IMR-90 (cell line): ENCODE results near the gene SLC8A1. TPM values are rescaled to one million over a fixed set of nuclear protein-coding genes. Genes with fewer than 3 reads are reported as not detected.
A peak's percentile ranks its signal among the peaks of the same experiment; 100 is the strongest.

ENCODE experiments used
- ATAC-seq: fragments of 200-7000 bp; cut with Tn5 transposase; 2 replicates; pipeline ENCODE4 v1.9.1; 2020; ENCODE audit warnings: low read depth, mild to moderate bottlenecking, moderate library complexity
- BruUV-seq: library from RNA; stranded (reverse); fragments of 400-500 nt; replicated peaks from 2 replicates; lab custom pipeline; 2021; lab: Mats Ljungman, UMichigan
- CTCF ChIA-PET: fragments of 300-600 bp; formaldehyde crosslinking; extraction: SDS; loops from one replicate; lab custom pipeline; 2021; ENCODE audit warnings: antibody characterized with exemption; lab: Yijun Ruan, JAX
- POLR2A ChIA-PET: fragments of 300-600 bp; sonication (Branson Sonifier 250); formaldehyde crosslinking; loops from one replicate; lab custom pipeline; 2022; ENCODE audit warnings: antibody characterized with exemption; ENCODE audit not compliant: unreplicated experiment; lab: Charles Lee
- DNase-seq: peaks from one replicate; pipeline ENCODE4 v3.0.0; 2013
- H2AFZ ChIP-seq: replicated peaks from 2 replicates; pipeline ENCODE3; 2013; ENCODE audit warnings: low read length, mild to moderate bottlenecking; ENCODE audit not compliant: poor library complexity
- H2AK5ac ChIP-seq: 2 replicates; pipeline ENCODE4 v1.6.1; 2013; ENCODE audit warnings: low read depth, low read length, inconsistent platforms
- H2AK9ac ChIP-seq: replicated peaks from 2 replicates; pipeline ENCODE3; 2013; ENCODE audit warnings: mild to moderate bottlenecking, low read depth, low read length, moderate library complexity; ENCODE audit not compliant: poor library complexity
- H2BK120ac ChIP-seq: 2 replicates; pipeline ENCODE4 v1.6.1; 2013; ENCODE audit warnings: low read depth, low read length, inconsistent platforms
- H2BK15ac ChIP-seq: 3 replicates; pipeline ENCODE4 v1.6.1; 2013; ENCODE audit warnings: low read depth, low read length, inconsistent platforms
- H2BK20ac ChIP-seq: 2 replicates; pipeline ENCODE4 v1.6.1; 2013; ENCODE audit warnings: low read depth, mild to moderate bottlenecking, inconsistent platforms, low read length, moderate library complexity
- H2BK5ac ChIP-seq: 2 replicates; pipeline ENCODE4 v1.6.1; 2013; ENCODE audit warnings: mild to moderate bottlenecking, low read depth, low read length, inconsistent platforms; ENCODE audit not compliant: poor library complexity, severe bottlenecking
- H3K14ac ChIP-seq: replicated peaks from 2 replicates; pipeline ENCODE4 v1.6.1; 2013; ENCODE audit warnings: low read depth, low read length, inconsistent platforms
- H3K18ac ChIP-seq: 2 replicates; pipeline ENCODE4 v1.6.1; 2013; ENCODE audit warnings: low read depth, low read length, control low read depth
- H3K23ac ChIP-seq: 2 replicates; pipeline ENCODE4 v1.6.1; 2013; ENCODE audit warnings: low read depth, low read length, inconsistent platforms
- H3K27ac ChIP-seq: 2 replicates; pipeline ENCODE4 v1.5.1; 2013; ENCODE audit warnings: mild to moderate bottlenecking, control low read depth, low read length; ENCODE audit not compliant: insufficient read depth
- H3K27me3 ChIP-seq: 2 replicates; pipeline ENCODE4 v1.6.1; 2013; ENCODE audit warnings: low read length; ENCODE audit not compliant: control insufficient read depth, insufficient read depth
- H3K36me3 ChIP-seq: 2 replicates; pipeline ENCODE4 v1.6.1; 2013; ENCODE audit warnings: low read length, mixed read lengths; ENCODE audit not compliant: control insufficient read depth, insufficient read depth
- H3K4ac ChIP-seq: 2 replicates; pipeline ENCODE4 v1.6.1; 2013; ENCODE audit warnings: low read depth, low read length, inconsistent platforms
- H3K4me1 ChIP-seq: 2 replicates; pipeline ENCODE4 v1.6.1; 2013; ENCODE audit warnings: low read length, mixed read lengths; ENCODE audit not compliant: control insufficient read depth, insufficient read depth
- H3K4me2 ChIP-seq: 2 replicates; pipeline ENCODE4 v1.6.1; 2013; ENCODE audit warnings: low read depth, mild to moderate bottlenecking, control low read depth, low read length, moderate library complexity
- H3K4me3 ChIP-seq: 2 replicates; pipeline ENCODE4 v1.5.1; 2013; ENCODE audit warnings: low read depth, mild to moderate bottlenecking, control low read depth, low read length, moderate library complexity; ENCODE audit not compliant: insufficient read depth
- H3K56ac ChIP-seq: 2 replicates; pipeline ENCODE4 v1.6.1; 2013; ENCODE audit warnings: low read length, inconsistent platforms; ENCODE audit not compliant: insufficient read depth; ENCODE audit errors: extremely low read depth
- H3K79me1 ChIP-seq, 2 experiments: 2 replicates each; pipeline ENCODE4 v1.6.1; 2013; ENCODE audit warnings: low read length in 2 of 2, inconsistent platforms in 1 of 2, low read depth in 1 of 2
- H3K9ac ChIP-seq: 2 replicates; pipeline ENCODE4 v1.6.1; 2013; ENCODE audit warnings: low read depth, low read length, control low read depth
- H3K9me1 ChIP-seq: 2 replicates; pipeline ENCODE4 v1.6.1; 2013; ENCODE audit warnings: low read length, inconsistent platforms; ENCODE audit not compliant: insufficient read depth
- H3K9me3 ChIP-seq: 2 replicates; pipeline ENCODE4 v1.6.1; 2013; ENCODE audit warnings: low read length; ENCODE audit not compliant: control insufficient read depth, insufficient read depth
- H4K20me1 ChIP-seq: 2 replicates; pipeline ENCODE4 v1.6.1; 2013; ENCODE audit warnings: low read length, inconsistent platforms; ENCODE audit not compliant: insufficient read depth
- H4K5ac ChIP-seq: 2 replicates; pipeline ENCODE4 v1.6.1; 2013; ENCODE audit warnings: mild to moderate bottlenecking, low read depth, low read length, control low read depth
- H4K8ac ChIP-seq, 2 experiments: 2 replicates each; pipeline ENCODE4 v1.6.1; 2013; ENCODE audit warnings: low read depth in 2 of 2, low read length in 2 of 2, control low read depth in 1 of 2, inconsistent platforms in 1 of 2
- H4K91ac ChIP-seq: 2 replicates; pipeline ENCODE4 v1.6.1; 2013; ENCODE audit warnings: low read depth, low read length, inconsistent platforms; ENCODE audit not compliant: insufficient read depth
- FOS ChIP-seq: fragments of 150-350 bp; IDR thresholded peaks from 2 replicates; pipeline ENCODE4 v1.6.1; 2016; ENCODE audit warnings: low read depth, low read length
- MAFK ChIP-seq: IDR thresholded peaks from 2 replicates; pipeline ENCODE4 v1.6.1; 2012; ENCODE audit warnings: low read depth, low read length, improper control_type of control experiment
- MAZ ChIP-seq: IDR thresholded peaks from 2 replicates; pipeline ENCODE4 v1.6.1; 2012; ENCODE audit warnings: low read depth, mild to moderate bottlenecking, low read length, improper control_type of control experiment, moderate library complexity, borderline replicate concordance
- POLR2A ChIP-seq: IDR thresholded peaks from 2 replicates; pipeline ENCODE4 v1.6.1; 2012; ENCODE audit warnings: mild to moderate bottlenecking, low read depth, low read length
- RAD21 ChIP-seq: IDR thresholded peaks from 2 replicates; pipeline ENCODE4 v1.6.1; 2012; ENCODE audit warnings: low read length, improper control_type of control experiment
- RFX5 ChIP-seq: IDR thresholded peaks from 2 replicates; pipeline ENCODE4 v1.8.0; 2012; ENCODE audit warnings: low read depth, mild to moderate bottlenecking, low read length, moderate library complexity
- SMC3 ChIP-seq: fragments of 150-350 bp; IDR thresholded peaks from 2 replicates; pipeline ENCODE4 v1.6.1; 2016; ENCODE audit warnings: low read depth, mild to moderate bottlenecking, antibody characterized with exemption, low read length, moderate library complexity
- WGBS, 2 experiments: methylation state at CpG; one replicate each; pipeline versions ENCODE4 v1.1.5 to v1.1.7; 2013; ENCODE audit warnings: missing lambda C conversion rate in 2 of 2; ENCODE audit not compliant: insufficient read length in 1 of 2; ENCODE audit errors: extremely low coverage in 2 of 2; 5-methylcytosine and 5-hydroxymethylcytosine counted together
- dilution Hi-C: fragments of 300-500 bp; cut with HindIII; formaldehyde crosslinking; loops from one replicate; pipeline ENCODE4 v1.14.3; 2018; ENCODE audit warnings: low sequenced_read_pairs; ENCODE audit not compliant: unreplicated experiment
- in situ Hi-C: fragments of 300-500 bp; cut with MboI; formaldehyde crosslinking; loops from 3 replicates; pipeline ENCODE4 v1.14.3; 2019; ENCODE audit warnings: low sequenced_read_pairs, inconsistent platforms, mixed read lengths
- intact Hi-C: fragments of 100-400 bp; cut with micrococcal nuclease; formaldehyde crosslinking; loops from 2 replicates; pipeline ENCODE4 v1.10.0; 2022
- polyA plus RNA-seq, 3 experiments: library from polyadenylated mRNA; depleted of rRNA; stranded (reverse); fragments of >200 nt; gene quantifications; 2 replicates each; pipeline ENCODE4 v1.2.3, GENCODE V29; 2012; ENCODE audit warnings: low replicate concordance in 1 of 3
- total RNA-seq: library from RNA; depleted of rRNA; stranded (reverse); fragments of >200 nt; gene quantifications from 2 replicates; pipeline ENCODE4 v1.2.3, GENCODE V29; 2012
- TF ChIP-seq, protein P1 (sequence below): fragments of 150-350 bp; IDR thresholded peaks from 2 replicates; pipeline ENCODE4 v1.6.1; 2017; ENCODE audit warnings: mild to moderate bottlenecking, antibody characterized with exemption, low read length, low read depth
- TF ChIP-seq, protein P2 (sequence below): fragments of 150-350 bp; IDR thresholded peaks from 2 replicates; pipeline ENCODE4 v1.6.1; 2016; ENCODE audit warnings: low read depth, mild to moderate bottlenecking, low read length, moderate library complexity, borderline replicate concordance
- TF ChIP-seq, protein P3 (sequence below): conservative IDR thresholded peaks from 2 replicates; pipeline ENCODE4 v1.5.1; 2012; ENCODE audit warnings: mild to moderate bottlenecking, low read depth, low read length, improper control_type of control experiment

SLC8A1 gene
- total and polyA plus RNA-seq, 2 of the 4 experiments (the other 2 are of a cell fraction) = 7.7 to 57.0 TPM

DNA sequence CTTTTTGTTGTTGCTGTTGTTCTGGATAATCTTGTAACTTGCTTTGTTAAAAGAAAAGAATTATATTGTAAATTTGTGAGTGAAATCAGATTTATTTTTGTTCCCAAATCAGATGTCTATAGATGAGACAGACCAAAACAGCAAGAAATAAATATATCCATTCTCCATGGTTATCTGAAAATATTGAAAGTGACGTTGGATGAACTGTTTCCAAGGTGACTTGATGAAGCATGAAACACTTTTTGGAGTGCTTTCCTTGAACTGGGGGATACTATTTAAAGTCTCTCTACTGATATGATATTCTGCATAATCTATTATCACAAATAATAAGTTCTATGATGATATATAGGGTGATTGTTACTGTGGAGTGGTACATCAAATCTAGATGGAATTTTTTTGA is 357.4 kb downstream of the SLC8A1 start:
- Histone ChIP-seq H3K56ac (peak overlapping the region; percentile 60; the same call in 1 of the 2 replicates), H2BK20ac (peak overlapping the region; percentile 93), H2BK5ac (peak overlapping the region; percentile 100), H3K27me3 (no peaks in the 10 kb centered on the region), H4K20me1 (no peaks in the 10 kb centered on the region), H3K9me1 (no peaks in the 10 kb centered on the region; the same call in 1 of the 2 replicates), H3K23ac (peak overlapping the region; percentile 5; the same call in 1 of the 2 replicates), H2AK9ac (no peak overlapping the region), H3K9me3 (no peaks in the 10 kb centered on the region), H3K4me1 (peaks cover 13% of the 10 kb centered on the region), H3K18ac (peak overlapping the region; percentile 99), H3K4me2 (no peak overlapping the region), H2AK5ac (no peak overlapping the region), H4K8ac (peak overlapping the region; percentile 75 to 90; a peak in 3 of 4 replicates), H4K5ac (peak overlapping the region; percentile 96; the same call in 1 of the 2 replicates), H2AFZ (no peak overlapping the region), H2BK15ac (peak overlapping the region; percentile 63; the same call in 1 of the 3 replicates), H3K27ac (peak overlapping the region; percentile 75; the same call in 1 of the 2 replicates), H3K36me3 (no peaks in the 10 kb centered on the region), H4K91ac (peak overlapping the region; percentile 93), H3K4ac (peak overlapping the region; percentile 78; the same call in 1 of the 2 replicates), H3K4me3 (no peak overlapping the region), H3K79me1 (peaks cover 0 to 1% of the 10 kb centered on the region in 2 experiments; a peak in 1 of 4 replicates), H2BK120ac (peak overlapping the region; percentile 92), H3K9ac (no peak overlapping the region; the same call in 1 of the 2 replicates), H3K14ac (peak overlapping the region; percentile 90)
- intact Hi-C loops (no loop called here), dilution Hi-C loops (no loop called here), in situ Hi-C loops (no loop called here)
- TF ChIP-seq SMC3 (no peak), FOS (no peak), RFX5 (no peak), POLR2A (no peak), RAD21 (no peak), MAZ (no peak), MAFK (no peak)
- TF ChIP-seq, protein P1, sequence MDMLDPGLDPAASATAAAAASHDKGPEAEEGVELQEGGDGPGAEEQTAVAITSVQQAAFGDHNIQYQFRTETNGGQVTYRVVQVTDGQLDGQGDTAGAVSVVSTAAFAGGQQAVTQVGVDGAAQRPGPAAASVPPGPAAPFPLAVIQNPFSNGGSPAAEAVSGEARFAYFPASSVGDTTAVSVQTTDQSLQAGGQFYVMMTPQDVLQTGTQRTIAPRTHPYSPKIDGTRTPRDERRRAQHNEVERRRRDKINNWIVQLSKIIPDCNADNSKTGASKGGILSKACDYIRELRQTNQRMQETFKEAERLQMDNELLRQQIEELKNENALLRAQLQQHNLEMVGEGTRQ = no peak
- TF ChIP-seq, protein P2, sequence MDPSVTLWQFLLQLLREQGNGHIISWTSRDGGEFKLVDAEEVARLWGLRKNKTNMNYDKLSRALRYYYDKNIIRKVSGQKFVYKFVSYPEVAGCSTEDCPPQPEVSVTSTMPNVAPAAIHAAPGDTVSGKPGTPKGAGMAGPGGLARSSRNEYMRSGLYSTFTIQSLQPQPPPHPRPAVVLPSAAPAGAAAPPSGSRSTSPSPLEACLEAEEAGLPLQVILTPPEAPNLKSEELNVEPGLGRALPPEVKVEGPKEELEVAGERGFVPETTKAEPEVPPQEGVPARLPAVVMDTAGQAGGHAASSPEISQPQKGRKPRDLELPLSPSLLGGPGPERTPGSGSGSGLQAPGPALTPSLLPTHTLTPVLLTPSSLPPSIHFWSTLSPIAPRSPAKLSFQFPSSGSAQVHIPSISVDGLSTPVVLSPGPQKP = no peak
- TF ChIP-seq, protein P3, sequence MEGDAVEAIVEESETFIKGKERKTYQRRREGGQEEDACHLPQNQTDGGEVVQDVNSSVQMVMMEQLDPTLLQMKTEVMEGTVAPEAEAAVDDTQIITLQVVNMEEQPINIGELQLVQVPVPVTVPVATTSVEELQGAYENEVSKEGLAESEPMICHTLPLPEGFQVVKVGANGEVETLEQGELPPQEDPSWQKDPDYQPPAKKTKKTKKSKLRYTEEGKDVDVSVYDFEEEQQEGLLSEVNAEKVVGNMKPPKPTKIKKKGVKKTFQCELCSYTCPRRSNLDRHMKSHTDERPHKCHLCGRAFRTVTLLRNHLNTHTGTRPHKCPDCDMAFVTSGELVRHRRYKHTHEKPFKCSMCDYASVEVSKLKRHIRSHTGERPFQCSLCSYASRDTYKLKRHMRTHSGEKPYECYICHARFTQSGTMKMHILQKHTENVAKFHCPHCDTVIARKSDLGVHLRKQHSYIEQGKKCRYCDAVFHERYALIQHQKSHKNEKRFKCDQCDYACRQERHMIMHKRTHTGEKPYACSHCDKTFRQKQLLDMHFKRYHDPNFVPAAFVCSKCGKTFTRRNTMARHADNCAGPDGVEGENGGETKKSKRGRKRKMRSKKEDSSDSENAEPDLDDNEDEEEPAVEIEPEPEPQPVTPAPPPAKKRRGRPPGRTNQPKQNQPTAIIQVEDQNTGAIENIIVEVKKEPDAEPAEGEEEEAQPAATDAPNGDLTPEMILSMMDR = no peak
- ChIA-PET POLR2A (interaction anchor here (0.5 to 1.5 kb wide), 2 partner anchors 55 to 160 kb away, joined by 3 to 7 read pairs; no protein-coding TSS in a partner anchor), CTCF (no interaction called here)
- no peak for DNase-seq
- no CpG with 5 or more reads among the region's 1 CpG for WGBS, 2 experiments
- no peak for ATAC-seq
- BruUV-seq = no TSS peak
